Stomach (tissue), 9 donors: ENCODE results near the gene R3HDM4. TPM values are rescaled to one million over a fixed set of nuclear protein-coding genes. Genes with fewer than 3 reads are reported as not detected.

Source experiments
- DNase-seq, 2 donors: peaks; one replicate each; pipeline versions ENCODE4 v3.0.0 to v3.0.0-alpha.2; 2013 to 2019
- H3K27ac ChIP-seq, 5 donors: fragments of 200-600 bp in 4 of 5; sonication (generic) in 4 of 5; one replicate each; pipeline ENCODE4 v1.5.1; 2013 to 2019; ENCODE audit warnings: mild to moderate bottlenecking in 1 of 5, moderate library complexity in 1 of 5
- H3K27me3 ChIP-seq, 3 donors: fragments of 200-600 bp; sonication (generic); one replicate each; pipeline ENCODE4 v1.5.1; 2017 to 2019; ENCODE audit warnings: mixed run types in 1 of 3
- H3K36me3 ChIP-seq, 4 donors: fragments of 200-600 bp; sonication (generic); 1 replicate in 3 of 4; 2 replicates in 1 of 4; pipeline ENCODE4 v1.5.1; 2016 to 2019
- H3K4me1 ChIP-seq, 4 donors: fragments of 200-600 bp; sonication (generic); one replicate each; pipeline ENCODE4 v1.5.1; 2016 to 2019
- H3K4me3 ChIP-seq, 4 donors: fragments of 200-600 bp; sonication (generic) in 3 of 4; one replicate each; pipeline ENCODE4 v1.5.1; 2016 to 2019; ENCODE audit warnings: mild to moderate bottlenecking in 1 of 4
- H3K9me3 ChIP-seq, 4 donors: fragments of 200-600 bp; sonication (generic); one replicate each; pipeline ENCODE4 v1.5.1; 2016 to 2019
- CTCF ChIP-seq, 7 experiments: fragments of 450-650 bp in 4 of 7; fragments of 200-600 bp in 3 of 7; sonication (generic) in 3 of 7; IDR thresholded peaks; one replicate each; pipeline ENCODE4 v1.5.1; 2016 to 2019; ENCODE audit warnings: antibody characterized with exemption in 7 of 7, control low read depth in 2 of 7, mild to moderate bottlenecking in 1 of 7
- EP300 ChIP-seq: sonication (generic); formaldehyde crosslinking; IDR thresholded peaks from one replicate; pipeline ENCODE4 v1.6.1; 2017; ENCODE audit warnings: antibody characterized with exemption
- POLR2A ChIP-seq, 4 donors: fragments of 450-650 bp; IDR thresholded peaks; one replicate each; pipeline ENCODE4 v1.6.1; 2016; ENCODE audit warnings: antibody characterized with exemption in 4 of 4, control low read depth in 2 of 4, mild to moderate bottlenecking in 1 of 4, moderate library complexity in 1 of 4
- POLR2AphosphoS5 ChIP-seq, 3 donors: sonication (generic); formaldehyde crosslinking; IDR thresholded peaks; one replicate each; pipeline ENCODE4 v1.6.1; 2016; ENCODE audit warnings: antibody characterized with exemption in 3 of 3
- WGBS, 5 donors: extraction: QIAGEN DNeasy Blood & Tissue Kit in 3 of 5; methylation state at CpG; one replicate each; pipeline versions ENCODE4 v1.1.5 to v1.1.7; 2013 to 2018; 5-methylcytosine and 5-hydroxymethylcytosine counted together
- intact Hi-C: fragments of 100-400 bp; cut with DNase I; formaldehyde crosslinking; loops from one replicate; pipeline ENCODE4 v1.15.1; 2023; ENCODE audit warnings: low total_unique reads
- polyA plus RNA-seq, 3 donors: library from polyadenylated mRNA; stranded (reverse); fragments of 200-250 nt; gene quantifications; one replicate each; pipeline ENCODE4 v1.2.3, GENCODE V29; 2013
- total RNA-seq, 5 donors: library from RNA; depleted of rRNA; stranded (reverse); fragments of >200 nt; gene quantifications; one replicate each; pipeline versions ENCODE4 v1.1.0 to v1.2.3, GENCODE V29; 2014 to 2016
- donor health status: healthy with polysubstance abuse.
- donor health status: Bipolar disorder and iron deficiency.
- donor health status: healthy.

R3HDM4 gene
- total and polyA plus RNA-seq, 8 donors, result 5.8 to 63.8 (median 48.4) TPM

- Histone ChIP-seq H3K27me3 (peaks cover 0 to 3% (median 0%) of the 10 kb centered on the region in 3 donors), H3K4me3 (no peak overlapping the region), H3K27ac (no peak overlapping the region), H3K9me3 (no peaks in the 10 kb centered on the region), H3K4me1 (peaks cover 40 to 63% (median 56%) of the 10 kb centered on the region in 4 donors), H3K36me3 (peaks cover 0 to 1% (median 0%) of the 10 kb centered on the region in 4 donors)
- WGBS, 5 donors, result 84 to 89% (median 86%) methylated on average over 23 of the region's 23 CpGs
- intact Hi-C loops, result no loop called here
- no peak for TF ChIP-seq CTCF (IDR thresholded peaks at IDR 0.05)
- TF ChIP-seq POLR2A (IDR thresholded peaks at IDR 0.05), result no peak
- no peak for TF ChIP-seq POLR2AphosphoS5 (IDR thresholded peaks at IDR 0.05)
- TF ChIP-seq EP300, result no peak
- no peak for DNase-seq
These were observed 25.4 kb upstream of the R3HDM4 start for GRCh38 chr19:938233-938923.

- 82 to 90% (median 83%) methylated on average over 15 to 16 of the region's 16 CpGs for WGBS, 5 donors
- no peak overlapping the region for H3K27ac ChIP-seq
- H3K9me3 ChIP-seq, result no peaks in the 10 kb centered on the region
- TF ChIP-seq CTCF (IDR thresholded peaks at IDR 0.05) (no peak), EP300 (no peak), POLR2AphosphoS5 (IDR thresholded peaks at IDR 0.05) (no peak), POLR2A (IDR thresholded peaks at IDR 0.05) (no peak)
- intact Hi-C loops, result no loop called here
- peak in 1 of 2 donors; percentile 37 for DNase-seq
- H3K4me1 ChIP-seq, result peaks cover 50 to 70% (median 63%) of the 10 kb centered on the region in 4 donors
- peaks cover 0 to 4% (median 3%) of the 10 kb centered on the region in 3 donors for H3K27me3 ChIP-seq
- no peak overlapping the region for H3K4me3 ChIP-seq
- no peaks in the 10 kb centered on the region for H3K36me3 ChIP-seq
These were observed 24.3 kb upstream of the R3HDM4 start for GRCh38 chr19:937259-937694.

- Histone ChIP-seq H3K4me3 (no peak overlapping the region), H3K27ac (peak overlapping the region in 1 of 5 donors; percentile 85), H3K4me1 (peaks cover 43 to 63% (median 60%) of the 10 kb centered on the region in 4 donors), H3K27me3 (peaks cover 0 to 4% (median 0%) of the 10 kb centered on the region in 3 donors), H3K36me3 (peaks cover 0 to under 1% (median under 1%) of the 10 kb centered on the region in 4 donors), H3K9me3 (no peaks in the 10 kb centered on the region)
- TF ChIP-seq CTCF (IDR thresholded peaks at IDR 0.05) (no peak), EP300 (no peak), POLR2A (IDR thresholded peaks at IDR 0.05) (no peak), POLR2AphosphoS5 (IDR thresholded peaks at IDR 0.05) (no peak)
- no peak for DNase-seq
- WGBS, 5 donors, result 93 to 99% (median 97%) methylated on average over 10 of the region's 10 CpGs
- intact Hi-C loops, result no loop called here
These were observed 23.1 kb upstream of the R3HDM4 start for GRCh38 chr19:936175-936546.

GRCh38 chr19:934865-935479, 22.0 kb upstream of the R3HDM4 start:
- Histone ChIP-seq H3K27me3 (peaks cover 0 to 4% (median 0%) of the 10 kb centered on the region in 3 donors), H3K27ac (peak overlapping the region; percentile 49 to 85 (median 69)), H3K36me3 (peaks cover 0 to 7% (median 6%) of the 10 kb centered on the region in 4 donors), H3K9me3 (no peaks in the 10 kb centered on the region), H3K4me1 (peaks cover 31 to 51% (median 48%) of the 10 kb centered on the region in 4 donors), H3K4me3 (peak overlapping the region in 1 of 4 donors; percentile 2)
- DNase-seq, result peak; percentile 96 to 97
- intact Hi-C loops, result no loop called here
- WGBS, 5 donors, result 4 to 14% (median 9%) methylated on average over 10 to 31 of the region's 31 CpGs
- peak in 1 of 7 experiments; percentile 7 for TF ChIP-seq CTCF (IDR thresholded peaks at IDR 0.05)
- no peak for TF ChIP-seq EP300
- TF ChIP-seq POLR2A (IDR thresholded peaks at IDR 0.05), result no peak
- peak; percentile 86 to 95 (median 94) for TF ChIP-seq POLR2AphosphoS5 (IDR thresholded peaks at IDR 0.05)
